ENCODE measurements around the gene HDAC7.

HDAC7 gene

GRCh38 chr12:47751561-47751960, 68.1 kb downstream of the HDAC7 start:
- Histone ChIP-seq H3K9me3 (ENCODE audit: low read length) (no peaks in the 10 kb centered on the region), H3K27ac (ENCODE audit: low read depth, low read length) (no peak overlapping the region), H3K27me3 (ENCODE audit: control insufficient read depth in 1 of 2, insufficient read depth in 2 of 2, low read length in 2 of 2) (no peaks in the 10 kb centered on the region), H3K9ac (ENCODE audit: low read length) (no peak overlapping the region), H3K4me3 (ENCODE audit: low read depth in 1 of 2, low read length in 2 of 2) (no peak overlapping the region), H3K4me1 (ENCODE audit: insufficient read depth, low read length) (peaks cover 23% of the 10 kb centered on the region), H3K36me3 (ENCODE audit: insufficient read depth, low read length) (no peaks in the 10 kb centered on the region)

GRCh38 chr12:47750916-47751470, 68.7 kb downstream of the HDAC7 start:
- no peaks in the 10 kb centered on the region for H3K27me3 ChIP-seq (ENCODE audit: control insufficient read depth in 1 of 2, insufficient read depth in 2 of 2, low read length in 2 of 2)
- H3K27ac ChIP-seq (ENCODE audit: low read depth, low read length) = no peak overlapping the region
- H3K36me3 ChIP-seq (ENCODE audit: insufficient read depth, low read length) = no peaks in the 10 kb centered on the region
- peaks cover 23% of the 10 kb centered on the region for H3K4me1 ChIP-seq (ENCODE audit: insufficient read depth, low read length)
- H3K9ac ChIP-seq (ENCODE audit: low read length) = no peak overlapping the region
- no peak overlapping the region for H3K4me3 ChIP-seq (ENCODE audit: low read depth in 1 of 2, low read length in 2 of 2)
- no peaks in the 10 kb centered on the region for H3K9me3 ChIP-seq (ENCODE audit: low read length)

GRCh38 chr12:47750229-47750798, 69.4 kb downstream of the HDAC7 start:
- H3K4me3 ChIP-seq (ENCODE audit: low read depth in 1 of 2, low read length in 2 of 2) = no peak overlapping the region

GRCh38 chr12:47748899-47749298, 70.8 kb downstream of the HDAC7 start:
- no peaks in the 10 kb centered on the region for H3K9me3 ChIP-seq (ENCODE audit: low read length)
- peaks cover 9% of the 10 kb centered on the region for H3K4me1 ChIP-seq (ENCODE audit: insufficient read depth, low read length)
- no peaks in the 10 kb centered on the region for H3K36me3 ChIP-seq (ENCODE audit: insufficient read depth, low read length)
- no peak overlapping the region for H3K9ac ChIP-seq (ENCODE audit: low read length)
- H3K27ac ChIP-seq (ENCODE audit: low read depth, low read length) = no peak overlapping the region
- H3K4me3 ChIP-seq (ENCODE audit: low read depth in 1 of 2, low read length in 2 of 2) = no peak overlapping the region
- no peaks in the 10 kb centered on the region for H3K27me3 ChIP-seq (ENCODE audit: control insufficient read depth in 1 of 2, insufficient read depth in 2 of 2, low read length in 2 of 2)

More at GRCh38 chr12:47750229-47750798, 69.4 kb downstream of the HDAC7 start:
- Histone ChIP-seq H3K9me3 (ENCODE audit: low read length) (no peaks in the 10 kb centered on the region), H3K4me1 (ENCODE audit: insufficient read depth, low read length) (peaks cover 23% of the 10 kb centered on the region), H3K9ac (ENCODE audit: low read length) (no peak overlapping the region), H3K36me3 (ENCODE audit: insufficient read depth, low read length) (no peaks in the 10 kb centered on the region), H3K27ac (ENCODE audit: low read depth, low read length) (no peak overlapping the region), H3K27me3 (ENCODE audit: control insufficient read depth in 1 of 2, insufficient read depth in 2 of 2, low read length in 2 of 2) (no peaks in the 10 kb centered on the region)

GRCh38 chr12:47748507-47748828, 71.2 kb downstream of the HDAC7 start:
- no peak overlapping the region for H3K9ac ChIP-seq (ENCODE audit: low read length)
- H3K4me3 ChIP-seq (ENCODE audit: low read depth in 1 of 2, low read length in 2 of 2) = no peak overlapping the region
- H3K4me1 ChIP-seq (ENCODE audit: insufficient read depth, low read length) = peaks cover 5% of the 10 kb centered on the region
- no peak overlapping the region for H3K27ac ChIP-seq (ENCODE audit: low read depth, low read length)
- H3K9me3 ChIP-seq (ENCODE audit: low read length) = no peaks in the 10 kb centered on the region
- no peaks in the 10 kb centered on the region for H3K36me3 ChIP-seq (ENCODE audit: insufficient read depth, low read length)
- H3K27me3 ChIP-seq (ENCODE audit: control insufficient read depth in 1 of 2, insufficient read depth in 2 of 2, low read length in 2 of 2) = no peaks in the 10 kb centered on the region

- H3K27ac ChIP-seq (ENCODE audit: low read depth, low read length) = no peak overlapping the region
Measured at GRCh38 chr12:47747596-47748506, 71.9 kb downstream of the HDAC7 start.

GRCh38 chr12:47747126-47747525, 72.6 kb downstream of the HDAC7 start:
- Histone ChIP-seq H3K4me1 (ENCODE audit: insufficient read depth, low read length) (no peaks in the 10 kb centered on the region), H3K27me3 (ENCODE audit: control insufficient read depth in 1 of 2, insufficient read depth in 2 of 2, low read length in 2 of 2) (no peaks in the 10 kb centered on the region), H3K27ac (ENCODE audit: low read depth, low read length) (no peak overlapping the region), H3K9me3 (ENCODE audit: low read length) (no peaks in the 10 kb centered on the region), H3K4me3 (ENCODE audit: low read depth in 1 of 2, low read length in 2 of 2) (no peak overlapping the region), H3K9ac (ENCODE audit: low read length) (no peak overlapping the region), H3K36me3 (ENCODE audit: insufficient read depth, low read length) (no peaks in the 10 kb centered on the region)

More at GRCh38 chr12:47747596-47748506, 71.9 kb downstream of the HDAC7 start:
- Histone ChIP-seq H3K4me1 (ENCODE audit: insufficient read depth, low read length) (no peaks in the 10 kb centered on the region), H3K9ac (ENCODE audit: low read length) (no peak overlapping the region), H3K36me3 (ENCODE audit: insufficient read depth, low read length) (no peaks in the 10 kb centered on the region), H3K9me3 (ENCODE audit: low read length) (no peaks in the 10 kb centered on the region), H3K4me3 (ENCODE audit: low read depth in 1 of 2, low read length in 2 of 2) (no peak overlapping the region), H3K27me3 (ENCODE audit: control insufficient read depth in 1 of 2, insufficient read depth in 2 of 2, low read length in 2 of 2) (no peaks in the 10 kb centered on the region)

- Histone ChIP-seq H3K36me3 (ENCODE audit: insufficient read depth, low read length) (no peaks in the 10 kb centered on the region), H3K4me1 (ENCODE audit: insufficient read depth, low read length) (no peaks in the 10 kb centered on the region), H3K27ac (ENCODE audit: low read depth, low read length) (no peak overlapping the region), H3K9ac (ENCODE audit: low read length) (no peak overlapping the region), H3K27me3 (ENCODE audit: control insufficient read depth in 1 of 2, insufficient read depth in 2 of 2, low read length in 2 of 2) (no peaks in the 10 kb centered on the region), H3K9me3 (ENCODE audit: low read length) (no peaks in the 10 kb centered on the region), H3K4me3 (ENCODE audit: low read depth in 1 of 2, low read length in 2 of 2) (no peak overlapping the region)
Measured at GRCh38 chr12:47746523-47746922, 73.2 kb downstream of the HDAC7 start.

- Histone ChIP-seq H3K36me3 (ENCODE audit: insufficient read depth, low read length) (no peaks in the 10 kb centered on the region), H3K27ac (ENCODE audit: low read depth, low read length) (no peak overlapping the region), H3K27me3 (ENCODE audit: control insufficient read depth in 1 of 2, insufficient read depth in 2 of 2, low read length in 2 of 2) (no peaks in the 10 kb centered on the region), H3K9me3 (ENCODE audit: low read length) (no peaks in the 10 kb centered on the region), H3K4me1 (ENCODE audit: insufficient read depth, low read length) (no peaks in the 10 kb centered on the region), H3K9ac (ENCODE audit: low read length) (no peak overlapping the region), H3K4me3 (ENCODE audit: low read depth in 1 of 2, low read length in 2 of 2) (no peak overlapping the region)
Measured at GRCh38 chr12:47746073-47746472, 73.6 kb downstream of the HDAC7 start.

- Histone ChIP-seq H3K9ac (ENCODE audit: low read length) (no peak overlapping the region), H3K27me3 (ENCODE audit: control insufficient read depth in 1 of 2, insufficient read depth in 2 of 2, low read length in 2 of 2) (no peaks in the 10 kb centered on the region), H3K27ac (ENCODE audit: low read depth, low read length) (no peak overlapping the region), H3K4me1 (ENCODE audit: insufficient read depth, low read length) (no peaks in the 10 kb centered on the region), H3K4me3 (ENCODE audit: low read depth in 1 of 2, low read length in 2 of 2) (no peak overlapping the region), H3K36me3 (ENCODE audit: insufficient read depth, low read length) (no peaks in the 10 kb centered on the region), H3K9me3 (ENCODE audit: low read length) (no peaks in the 10 kb centered on the region)
Measured at GRCh38 chr12:47745485-47746041, 74.1 kb downstream of the HDAC7 start.

- Histone ChIP-seq H3K9ac (ENCODE audit: low read length) (no peak overlapping the region), H3K27me3 (ENCODE audit: control insufficient read depth in 1 of 2, insufficient read depth in 2 of 2, low read length in 2 of 2) (no peaks in the 10 kb centered on the region), H3K4me3 (ENCODE audit: low read depth in 1 of 2, low read length in 2 of 2) (no peak overlapping the region), H3K36me3 (ENCODE audit: insufficient read depth, low read length) (no peaks in the 10 kb centered on the region), H3K4me1 (ENCODE audit: insufficient read depth, low read length) (no peaks in the 10 kb centered on the region), H3K9me3 (ENCODE audit: low read length) (no peaks in the 10 kb centered on the region), H3K27ac (ENCODE audit: low read depth, low read length) (no peak overlapping the region)
Measured at GRCh38 chr12:47744778-47745436, 74.8 kb downstream of the HDAC7 start.
